ENCODE data around the gene STAMBP. TPM values are rescaled to one million over a fixed set of nuclear protein-coding genes. Genes with fewer than 3 reads are reported as not detected.

The STAMBP gene
- total and polyA plus RNA-seq, 2 donors (not counting 3 experiments of a cell fraction or from before 2014, with no cell fraction given) = 18.0 to 21.3 TPM

GRCh38 chr2:73910873-73911547 lies 82.2 kb downstream of the STAMBP start:
- Histone ChIP-seq H3K4me2 (ENCODE audit: insufficient read depth, low read length) (no peak overlapping the region), H3K4me1 (ENCODE audit: control insufficient read depth, extremely low read depth, insufficient read depth, low read length) (no peaks in the 10 kb centered on the region), H3K4me3 (replicated peaks in 1 of 3; ENCODE audit: insufficient read depth in 1 of 3, low read depth in 1 of 3, low read length in 3 of 3) (no peak overlapping the region), H3K36me3 (ENCODE audit: control insufficient read depth in 2 of 2, extremely low read depth in 1 of 2, insufficient read depth in 2 of 2, low read length in 2 of 2) (no peaks in the 10 kb centered on the region), H4K20me1 (replicated peaks; ENCODE audit: control insufficient read depth, extremely low read depth, insufficient read depth, low read length) (no peaks in the 10 kb centered on the region), H3K27ac (ENCODE audit: insufficient read depth, low read depth, low read length) (no peak overlapping the region), H2AFZ (ENCODE audit: low read depth, low read length) (no peak overlapping the region), H3K9ac (replicated peaks; ENCODE audit: extremely low read depth, insufficient read depth, low read length) (no peak overlapping the region), H3K9me1 (replicated peaks; ENCODE audit: control insufficient read depth, extremely low read depth, insufficient read depth, low read length) (no peaks in the 10 kb centered on the region), H3K9me3 (replicated peaks; ENCODE audit: control insufficient read depth, insufficient read depth, low read length) (no peaks in the 10 kb centered on the region), H3K79me2 (ENCODE audit: control insufficient read depth, insufficient read depth, low read length) (no peaks in the 10 kb centered on the region), H3K27me3 (ENCODE audit: control insufficient read depth in 2 of 2, insufficient read depth in 2 of 2, low read length in 2 of 2) (peaks cover 0 to 3% of the 10 kb centered on the region in 2 experiments)
- no TSS peak for BruUV-seq (replicated peaks)
- dilution Hi-C loops (cut with MboI; ENCODE audit: extremely low pct_ligation_motif_present, low sequenced_read_pairs) (no loop called here), intact Hi-C loops (cut with micrococcal nuclease) (no loop called here)
- no peak for FAIRE-seq
- POLR2A ChIA-PET = interaction anchor here (0.7 kb wide), 1 partner anchor 100 kb away, joined by 10 read pairs; no protein-coding TSS in a partner anchor
- TF ChIP-seq GATA2 (IDR thresholded peaks at IDR 0.05; ENCODE audit: insufficient read depth, insufficient read length, low read depth, low read length) (no peak), EZH2 (IDR thresholded peaks at IDR 0.05; ENCODE audit: borderline replicate concordance, low read depth, low read length, severe bottlenecking) (no peak), POLR2AphosphoS5 (IDR thresholded peaks at IDR 0.05; ENCODE audit: insufficient read depth, low read depth, low read length) (no peak), FOS (IDR thresholded peaks at IDR 0.05; ENCODE audit: borderline replicate concordance, insufficient read depth, low read length) (no peak), MYC (IDR thresholded peaks at IDR 0.05; ENCODE audit: low read depth, low read length) (no peak), POLR2A (IDR thresholded peaks at IDR 0.05; ENCODE audit: low read depth, low read length) (no peak), JUN (IDR thresholded peaks at IDR 0.05; ENCODE audit: borderline replicate concordance, insufficient read depth, insufficient read length, low read depth) (no peak)
- CTCF ChIA-PET = interaction anchor here (1.0 to 2.5 kb wide), 4 partner anchors 10 to 84 kb away, joined by 3 to 9 read pairs (median 3); partner anchors contain the start of gene STAMBP
- no peak for DNase-seq (ENCODE audit: low read depth, low spot score)
